NCI-H226 (cell line): Measurements from ENCODE around the gene MIF4GD.
"Not testable (repeated sequence)": the region's sequence is repeated elsewhere in the genome, so short reads cannot be mapped to it uniquely, and the experiment has no call there.

Experiments
- DNase-seq: peaks from one replicate; pipeline ENCODE4 v3.0.0-alpha.2; 2015

MIF4GD gene

DNA sequence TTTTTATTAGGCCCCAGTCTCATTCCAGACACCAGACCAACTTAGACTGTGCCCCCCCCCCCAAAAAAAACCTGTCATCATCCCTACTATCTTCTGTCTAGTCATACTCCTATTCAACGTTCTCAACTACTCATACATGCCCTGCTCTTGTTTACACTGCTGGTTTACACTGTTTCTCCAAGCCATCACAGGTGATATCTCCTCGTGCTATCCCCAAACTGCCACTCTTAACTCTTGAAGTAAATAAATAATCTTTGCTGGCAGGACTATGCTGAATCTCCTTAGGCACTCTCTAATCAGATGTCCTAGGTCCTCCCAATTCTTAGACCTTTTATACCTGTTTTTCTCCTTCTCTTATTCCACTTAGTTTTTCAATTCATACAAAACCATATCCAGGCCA, 13.8 kb downstream of the MIF4GD start:
- not testable (repeated sequence) for DNase-seq

DNA sequence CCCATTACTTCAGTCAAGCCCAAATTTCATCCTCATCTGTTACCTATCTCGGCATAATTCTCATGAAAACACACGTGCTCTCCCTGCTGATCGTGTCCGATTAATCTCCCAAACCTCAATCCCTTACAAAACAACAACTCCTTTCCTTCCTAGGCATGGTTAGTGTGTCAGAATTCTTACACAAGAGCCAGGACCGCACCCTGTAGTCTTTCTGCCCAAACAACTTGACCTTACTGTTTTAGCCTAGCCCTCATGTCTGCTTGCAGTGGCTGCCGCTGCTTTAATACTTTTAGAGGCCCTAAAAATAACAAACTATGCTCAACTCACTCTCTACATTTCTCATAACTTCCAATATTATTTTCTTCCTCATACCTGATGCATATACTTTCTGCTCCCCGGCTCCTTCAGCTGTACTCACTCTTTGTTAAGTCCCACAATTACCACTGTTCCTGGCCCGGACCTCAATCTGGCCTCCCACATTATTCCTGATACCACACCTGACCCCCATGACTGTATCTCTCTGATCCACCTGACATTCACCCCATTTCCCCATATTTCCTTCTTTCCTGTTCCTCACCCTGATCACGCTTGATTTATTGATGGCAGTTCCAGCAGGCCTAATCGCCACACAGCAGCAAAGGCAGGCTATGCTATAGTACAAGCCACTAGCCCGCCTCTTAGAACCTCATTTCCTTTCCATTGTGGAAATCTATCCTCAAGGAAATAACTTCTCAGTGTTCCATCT, 14.9 kb downstream of the MIF4GD start:
- not testable (repeated sequence) for DNase-seq

DNA sequence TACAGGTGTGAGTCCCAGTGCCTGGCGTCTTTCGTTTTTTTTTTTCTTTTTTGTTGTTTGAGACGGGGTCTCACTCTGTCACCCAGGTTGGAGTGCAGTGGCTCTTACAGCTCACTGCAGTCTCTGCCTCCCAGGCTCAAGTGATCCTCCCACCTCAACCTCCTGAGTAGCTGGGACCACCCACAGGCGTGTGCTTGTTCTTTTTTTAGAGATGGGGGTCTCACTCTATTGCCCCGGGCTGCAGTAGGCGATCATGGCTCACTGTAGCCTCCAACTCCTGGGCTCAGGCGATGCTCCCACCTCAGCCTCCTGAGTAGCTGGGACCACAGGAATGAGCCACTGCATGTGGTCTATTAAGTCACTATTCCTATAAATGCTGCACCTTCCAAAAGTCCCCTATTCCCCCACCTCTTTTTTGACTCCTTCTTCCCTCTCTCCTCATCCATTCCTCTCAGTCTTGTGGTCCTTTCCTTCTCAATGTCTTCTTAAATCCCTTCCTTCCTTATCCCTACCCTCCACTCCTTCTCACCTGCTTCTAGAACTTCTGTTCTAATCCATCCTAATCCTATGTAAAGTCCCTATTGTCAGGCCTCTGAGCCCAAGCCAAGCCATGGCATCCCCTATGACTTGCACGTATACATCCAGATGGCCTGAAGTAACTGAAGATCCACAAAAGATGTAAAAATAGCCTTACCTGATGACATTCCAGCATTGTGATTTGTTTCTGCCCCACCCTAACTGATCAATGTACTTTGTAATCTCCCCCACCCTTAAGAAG, 18.8 kb downstream of the MIF4GD start:
- no peak for DNase-seq

DNA sequence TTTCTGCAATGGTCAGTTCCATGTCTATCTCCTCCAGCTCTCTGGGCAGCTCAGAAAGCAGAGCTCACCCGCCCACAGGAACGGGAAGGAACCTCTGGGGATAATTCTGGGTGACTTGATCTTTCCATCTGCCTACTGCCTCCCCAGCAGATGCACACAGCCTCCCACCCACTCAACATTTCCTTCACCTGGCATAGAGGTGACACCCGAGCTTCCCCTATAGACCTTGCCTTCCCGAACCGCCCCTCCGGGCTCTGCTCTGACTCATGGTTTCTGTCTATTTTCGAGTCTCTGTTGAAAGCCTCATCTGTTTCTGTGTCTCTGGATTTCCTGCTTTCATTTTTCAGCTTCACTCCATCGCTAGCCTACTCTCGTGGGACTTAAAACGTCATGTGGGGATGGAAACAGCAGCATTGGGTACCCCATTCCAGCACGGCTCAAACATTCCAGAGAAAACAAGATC, 21.0 kb downstream of the MIF4GD start:
- DNase-seq, result peak; percentile 77

DNA sequence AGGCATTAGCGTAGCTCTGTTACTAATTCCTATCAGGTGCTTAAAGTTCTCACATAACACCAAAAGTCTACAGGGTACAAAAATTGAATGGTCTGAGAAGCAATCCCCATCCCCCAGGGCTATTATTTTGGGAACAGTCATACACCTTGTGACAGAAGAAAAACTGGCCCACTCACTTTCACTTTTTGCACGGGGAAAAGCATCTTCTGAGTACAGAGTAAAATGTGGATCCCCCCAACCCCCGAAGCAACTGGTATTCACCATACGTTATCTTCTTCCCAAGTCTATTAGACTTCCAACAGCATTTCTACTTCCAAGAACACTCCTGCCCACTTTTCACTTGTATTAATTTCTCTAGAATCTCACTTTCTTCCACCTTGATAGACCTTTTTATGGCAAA, 21.5 kb downstream of the MIF4GD start:
- no peak for DNase-seq

DNA sequence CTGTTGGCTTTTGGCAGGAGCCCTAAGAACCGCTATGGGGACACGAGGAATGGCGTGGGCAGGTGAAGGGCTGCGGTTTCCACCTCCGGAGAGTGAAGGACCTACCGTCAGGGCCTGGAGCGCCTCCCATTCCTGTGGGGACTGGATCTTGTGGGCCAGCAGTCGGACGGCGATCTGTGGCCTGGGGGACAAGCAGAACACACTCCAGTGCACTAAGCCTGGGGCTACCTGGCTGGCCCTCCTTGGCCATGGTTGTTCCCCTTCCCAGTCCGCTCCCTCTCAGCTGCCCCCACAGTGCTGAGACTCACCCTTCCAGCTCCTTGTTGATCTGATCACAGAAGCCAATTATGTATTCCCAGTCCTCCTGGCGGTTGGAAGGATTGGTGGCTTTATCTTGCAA, 24.6 kb downstream of the MIF4GD start:
- DNase-seq, result no peak

DNA sequence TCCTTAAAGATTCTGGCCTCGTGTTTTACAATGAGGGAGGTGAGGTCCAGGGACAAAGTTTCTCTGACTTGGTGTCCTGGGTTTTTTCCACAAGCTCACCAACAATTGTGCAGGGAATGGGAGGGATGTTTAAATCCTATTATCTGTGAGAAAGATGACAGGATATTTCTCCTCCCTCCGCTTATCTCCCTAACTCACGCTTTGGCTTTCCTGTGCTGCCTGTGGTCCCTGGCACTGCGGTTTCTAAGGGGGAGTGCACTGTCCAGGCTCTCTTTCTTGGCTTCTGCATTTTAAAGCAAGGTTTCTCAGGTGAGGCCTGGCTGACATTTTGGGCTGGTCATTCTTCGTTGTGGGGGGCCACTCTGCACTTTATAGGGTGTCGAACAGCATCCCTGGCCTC, 26.0 kb downstream of the MIF4GD start:
- DNase-seq, result peak; percentile 90

DNA sequence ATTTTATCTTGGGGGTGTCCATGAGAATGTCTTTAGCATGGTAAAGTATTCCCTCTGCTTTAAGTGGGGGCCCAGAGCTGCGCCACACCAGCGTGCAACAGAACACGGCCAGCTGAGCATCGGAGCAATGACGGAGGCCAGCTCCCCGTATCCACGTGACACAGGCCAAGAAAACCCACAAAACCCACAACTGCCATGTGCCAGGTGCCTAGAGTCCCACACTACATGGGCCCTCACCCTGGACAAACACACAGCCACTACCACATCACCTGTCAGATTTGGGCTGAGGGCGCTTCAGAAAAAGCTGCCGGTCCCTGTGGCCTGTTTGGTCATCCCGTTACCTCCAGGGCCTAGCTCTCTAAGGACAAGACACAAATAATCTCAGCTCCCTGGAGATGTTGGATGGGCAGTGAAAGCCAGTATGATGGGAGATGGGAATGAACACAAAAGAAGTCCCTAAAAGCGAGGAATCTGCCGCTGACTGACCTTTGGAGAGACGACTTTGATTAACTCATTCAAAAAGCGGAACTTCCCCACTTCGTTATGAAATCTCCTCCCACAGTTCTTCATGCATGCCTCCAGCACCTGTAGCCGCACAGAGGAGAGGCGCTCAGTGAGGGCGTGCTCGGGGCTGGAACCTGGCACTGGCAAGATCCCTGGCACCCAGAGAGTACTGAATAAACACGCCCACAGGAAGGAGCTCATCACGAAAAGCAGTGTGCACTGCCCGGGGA, 26.7 kb downstream of the MIF4GD start:
- peak; percentile 89 for DNase-seq

DNA sequence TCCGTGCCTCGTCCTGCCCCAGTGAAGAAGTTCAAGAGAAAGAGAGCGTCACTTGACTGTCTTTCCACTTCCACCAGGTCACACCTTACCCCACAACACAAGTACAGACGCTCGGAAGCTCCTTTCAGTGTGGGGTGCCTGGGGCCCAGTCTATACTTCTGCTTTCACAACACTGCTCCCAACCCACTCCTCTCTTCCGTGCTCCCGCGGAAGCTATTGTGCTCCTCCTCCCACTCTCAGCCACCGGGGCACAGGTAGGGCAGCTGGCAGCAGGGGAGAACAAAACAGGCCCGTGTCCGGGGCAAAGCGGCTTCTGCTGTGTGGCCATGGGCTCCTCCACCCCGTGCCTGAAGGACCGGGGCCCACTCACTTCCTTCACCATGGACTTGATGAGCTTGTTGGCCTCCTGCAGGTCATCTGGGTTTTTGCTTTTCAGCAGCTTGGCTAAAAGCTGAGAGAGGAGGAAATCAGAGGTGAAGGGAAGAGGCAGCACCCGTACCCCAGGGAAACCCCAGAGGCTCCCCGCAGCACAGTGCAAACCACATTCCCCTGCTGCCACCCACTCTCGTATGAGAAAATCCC, 28.5 kb downstream of the MIF4GD start:
- DNase-seq, result no peak

DNA sequence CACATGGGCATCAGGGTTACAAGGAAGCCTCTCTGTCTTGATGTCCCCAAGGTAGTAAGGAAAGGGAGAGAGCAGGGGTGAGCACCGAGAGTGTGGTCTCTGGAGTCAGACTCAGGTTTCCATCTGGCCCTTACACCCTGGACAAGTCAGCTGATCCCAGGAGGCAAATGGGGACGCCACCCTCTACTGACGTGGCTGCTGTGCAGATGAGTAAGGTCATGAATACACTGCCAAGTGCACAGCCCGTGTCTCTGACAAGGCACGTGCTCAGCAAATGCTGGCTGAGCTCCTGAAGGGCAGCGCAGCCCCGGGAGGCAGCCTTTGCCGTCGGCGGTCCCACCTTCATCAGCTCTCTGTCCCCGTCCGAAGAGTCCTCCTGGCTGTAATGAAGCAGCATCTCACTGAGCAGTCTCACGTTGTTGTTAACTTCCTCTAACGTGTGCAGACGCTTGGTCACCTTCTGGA, 29.0 kb downstream of the MIF4GD start:
- no peak for DNase-seq

DNA sequence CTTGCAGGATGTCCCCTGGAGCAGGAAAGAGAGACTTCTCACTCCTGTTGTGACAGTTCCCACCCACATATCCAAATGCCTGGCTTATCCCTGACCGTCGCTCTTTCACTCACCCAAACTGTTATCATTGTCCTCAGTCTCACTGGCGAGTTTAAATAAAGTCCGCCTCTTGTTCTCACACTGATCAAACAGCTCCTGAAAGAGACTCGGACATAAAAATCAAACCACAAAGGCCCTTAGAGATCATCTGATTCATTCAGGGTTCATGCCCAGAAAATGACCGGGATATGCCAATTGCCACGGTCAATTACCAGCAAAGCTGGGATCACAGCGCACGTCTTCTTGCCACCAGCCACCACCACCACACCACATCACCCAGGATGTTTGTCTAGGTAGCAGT, 29.5 kb downstream of the MIF4GD start:
- no peak for DNase-seq

DNA sequence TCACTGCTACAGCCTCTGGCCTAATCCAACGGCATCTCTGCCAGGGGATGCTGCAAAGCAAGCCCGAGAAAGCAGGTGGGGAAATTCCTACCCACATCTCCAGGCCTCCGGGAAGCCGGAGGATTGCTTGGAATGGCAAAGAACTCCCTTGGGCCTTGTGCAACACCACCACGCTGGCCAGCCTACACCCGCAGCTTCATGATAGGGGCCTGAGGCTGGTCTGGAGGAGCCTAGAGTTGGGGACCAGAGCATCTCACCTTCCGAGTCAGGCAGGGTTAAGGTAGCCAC, 29.9 kb downstream of the MIF4GD start:
- peak; percentile 72 for DNase-seq

DNA sequence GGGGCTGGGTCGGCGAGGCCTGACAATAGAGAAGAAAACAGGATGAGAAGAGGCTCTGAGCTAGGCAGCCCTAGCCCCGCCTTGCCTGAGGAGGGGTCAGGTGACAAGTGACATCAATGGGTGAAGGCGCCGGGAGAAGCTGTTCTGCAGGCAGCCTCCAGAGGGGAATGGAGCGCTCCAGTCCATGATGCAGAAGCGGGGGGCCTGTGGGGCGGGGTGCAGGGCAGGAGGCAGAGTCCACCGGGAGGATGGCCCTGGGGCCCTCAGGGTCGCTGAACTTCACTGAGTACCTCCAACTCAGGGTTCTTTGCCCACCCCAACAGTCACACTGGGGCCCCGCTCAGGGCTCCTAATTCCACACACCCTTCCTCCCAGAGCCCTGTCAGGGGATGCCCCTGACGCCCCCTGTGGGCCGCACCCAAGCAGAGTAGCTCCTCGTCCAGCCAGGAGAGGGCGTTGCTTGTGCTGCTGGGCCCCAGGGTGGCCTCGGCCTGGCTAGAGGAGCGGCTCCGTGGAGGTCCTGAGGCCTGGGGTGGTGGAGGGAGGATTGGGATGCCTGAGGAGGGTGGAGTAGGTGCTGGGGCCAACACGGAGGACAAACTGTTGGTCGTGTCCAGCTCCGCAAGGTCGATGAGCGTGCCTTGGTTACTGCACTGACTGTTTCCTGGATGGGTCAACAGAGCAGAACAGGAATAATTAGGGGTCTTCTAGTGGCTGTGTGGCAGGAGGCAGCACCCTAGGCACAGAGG, 30.5 kb downstream of the MIF4GD start:
- peak; percentile 65 for DNase-seq

DNA sequence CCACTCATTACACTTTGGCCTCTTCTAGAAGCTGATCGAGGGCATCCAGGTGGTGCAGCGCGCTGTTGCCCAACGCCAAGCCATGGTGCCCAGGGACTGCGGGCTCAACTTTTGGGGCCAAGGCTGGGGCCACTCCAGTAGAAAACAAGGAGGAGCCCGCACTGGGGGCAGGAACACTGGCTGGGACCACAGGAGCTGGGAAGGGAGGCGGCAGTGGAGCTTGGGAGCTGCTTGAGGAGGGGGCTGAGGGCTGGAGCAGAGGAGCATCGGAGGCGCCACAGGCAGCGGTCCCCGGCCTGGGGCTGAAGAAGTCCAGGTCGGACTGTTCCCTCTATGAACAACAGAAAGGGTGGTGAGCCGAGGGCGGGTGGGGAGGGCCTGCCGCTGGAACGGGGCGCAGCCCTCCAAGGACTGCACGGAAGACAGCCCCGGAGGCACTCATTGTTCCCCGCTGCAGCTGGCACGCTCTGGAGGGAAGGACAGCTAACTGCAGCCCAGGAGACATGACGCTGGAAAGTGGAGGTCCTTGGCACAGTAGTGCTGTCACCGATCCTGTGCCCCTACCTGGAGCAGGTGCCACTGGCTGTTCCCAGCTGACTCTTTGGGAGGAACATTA, 31.1 kb downstream of the MIF4GD start:
- no peak for DNase-seq

DNA sequence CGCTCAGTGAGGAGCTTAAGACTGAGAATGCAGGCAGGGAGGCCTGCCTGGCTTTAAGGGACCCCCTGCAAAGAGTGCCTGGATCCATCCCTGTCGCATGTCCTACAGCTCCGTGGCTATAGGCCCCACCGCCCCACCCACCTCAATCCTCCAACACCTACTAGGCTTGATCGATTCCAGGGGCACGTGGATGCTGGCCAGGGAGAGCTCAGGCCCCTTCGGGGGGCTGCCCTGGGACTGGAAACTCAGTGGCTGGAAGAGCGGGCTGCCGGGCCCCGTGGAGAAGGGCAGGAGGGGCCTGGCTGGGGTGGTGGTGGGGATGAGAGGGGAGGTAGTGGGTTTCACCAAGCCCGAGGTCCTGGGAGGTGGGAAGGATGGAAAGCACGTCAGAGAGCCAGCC, 31.8 kb downstream of the MIF4GD start:
- no peak for DNase-seq

DNA sequence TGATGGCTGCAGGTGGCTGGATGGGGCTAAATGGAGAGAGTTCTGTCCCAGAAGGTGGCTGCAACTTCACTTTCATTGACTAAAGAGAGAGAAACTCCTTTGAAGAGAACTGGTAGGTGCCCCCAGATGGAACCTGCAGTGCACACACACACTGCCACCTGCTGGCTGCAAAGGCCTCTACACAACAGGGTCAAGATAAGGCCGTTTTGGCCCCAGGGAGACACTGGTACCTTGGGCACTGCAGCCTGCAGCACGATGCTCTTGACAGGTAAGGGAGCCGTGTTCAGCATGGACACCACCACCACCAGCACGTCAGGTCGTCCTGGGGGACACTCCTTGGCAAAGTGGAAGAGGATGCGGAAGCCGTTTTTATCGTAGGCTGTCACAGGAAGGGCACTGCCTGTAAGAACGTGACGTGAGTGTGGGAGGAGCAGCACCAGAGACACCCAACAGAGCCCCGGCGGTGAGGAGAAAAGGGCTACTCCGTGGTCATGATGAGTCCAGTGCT, 32.3 kb downstream of the MIF4GD start:
- peak; percentile 36 for DNase-seq

DNA sequence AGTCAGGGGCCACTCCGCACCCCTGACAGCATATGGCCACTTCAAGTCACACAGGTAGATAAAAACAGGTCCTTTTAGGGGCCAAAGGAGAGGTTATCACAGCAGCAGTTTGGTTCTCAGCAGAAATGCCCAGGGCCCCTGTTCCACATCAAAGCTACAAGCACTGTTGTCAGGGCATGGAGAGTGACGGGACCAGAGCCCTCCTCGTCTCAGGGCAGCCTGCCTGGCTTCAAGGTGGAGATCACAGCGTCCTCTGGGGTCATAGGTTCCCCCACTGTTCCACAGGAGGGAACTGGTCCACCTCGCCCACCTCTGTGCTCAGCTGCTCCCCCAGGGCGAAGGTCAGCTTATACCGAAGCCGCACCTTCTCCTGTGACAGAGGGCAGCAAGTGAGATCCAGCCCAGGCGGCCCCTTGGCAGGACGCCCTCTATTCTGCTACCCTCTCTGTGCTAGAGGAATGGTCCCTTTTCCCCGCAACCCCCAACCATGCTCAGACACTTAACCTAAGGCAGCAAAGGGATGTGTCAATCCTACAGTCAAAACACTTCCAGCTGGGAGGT, 32.9 kb downstream of the MIF4GD start:
- DNase-seq, result no peak

DNA sequence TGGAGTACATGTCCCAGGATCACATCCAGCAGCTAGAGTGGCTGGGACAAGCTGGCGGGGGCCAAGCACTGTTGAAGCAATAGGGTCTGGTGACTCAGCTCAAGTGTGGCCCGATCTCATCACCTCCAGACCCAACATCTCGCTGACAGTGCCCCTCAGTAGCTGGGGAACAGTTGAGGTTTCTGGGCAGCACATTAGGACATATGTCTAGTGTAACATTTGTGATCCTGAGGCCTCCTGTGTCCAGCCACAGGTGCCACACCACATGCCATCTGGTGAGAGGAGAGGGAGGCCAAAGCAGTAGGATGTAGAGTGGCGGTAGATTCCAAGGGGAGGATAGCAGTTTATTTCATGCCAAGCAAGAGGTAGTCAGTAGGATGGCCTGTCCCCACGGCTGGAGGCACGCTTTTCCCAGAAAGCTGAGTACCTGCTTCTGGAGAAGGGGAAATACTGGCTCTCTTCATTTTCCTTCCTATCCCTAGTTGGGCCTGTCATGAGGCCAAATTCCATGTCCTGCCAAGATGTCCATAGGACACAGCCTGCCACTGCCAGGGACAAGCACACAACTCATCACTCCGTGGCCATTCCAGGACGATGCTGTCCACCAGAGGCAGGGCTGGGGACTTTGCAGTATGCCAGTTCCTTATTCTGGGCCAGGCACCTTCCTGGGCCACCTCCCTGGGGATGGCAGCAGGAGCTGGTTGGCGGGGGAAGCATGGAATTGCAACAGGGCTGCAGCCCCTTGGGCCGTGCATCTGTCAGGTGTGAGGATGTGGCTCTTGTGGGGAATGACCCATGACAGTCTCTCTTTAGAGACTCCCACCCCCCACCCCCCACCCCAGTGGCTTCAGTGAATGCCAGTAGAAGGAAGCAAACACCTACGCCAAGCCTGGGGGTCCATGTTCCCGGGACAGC, 33.7 kb downstream of the MIF4GD start:
- DNase-seq, result no peak

DNA sequence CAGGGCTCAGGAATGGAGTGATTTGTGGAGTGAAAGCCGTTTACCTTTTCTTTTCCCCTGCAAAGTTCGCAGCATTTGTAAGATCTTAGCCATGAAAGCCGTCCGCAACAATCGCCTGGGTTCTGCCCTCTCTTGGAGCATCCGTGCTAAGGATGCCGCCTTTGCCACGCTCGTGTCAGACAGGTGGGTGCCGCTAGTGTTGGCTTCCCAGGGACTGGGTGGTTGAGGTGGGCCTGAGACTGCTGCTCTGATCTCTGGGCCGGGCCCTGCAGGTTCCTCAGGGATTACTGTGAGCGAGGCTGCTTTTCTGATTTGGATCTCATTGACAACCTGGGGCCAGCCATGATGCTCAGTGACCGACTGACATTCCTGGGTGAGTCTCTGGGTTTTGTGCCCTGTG, 38.2 kb downstream of the MIF4GD start:
- no peak for DNase-seq

DNA sequence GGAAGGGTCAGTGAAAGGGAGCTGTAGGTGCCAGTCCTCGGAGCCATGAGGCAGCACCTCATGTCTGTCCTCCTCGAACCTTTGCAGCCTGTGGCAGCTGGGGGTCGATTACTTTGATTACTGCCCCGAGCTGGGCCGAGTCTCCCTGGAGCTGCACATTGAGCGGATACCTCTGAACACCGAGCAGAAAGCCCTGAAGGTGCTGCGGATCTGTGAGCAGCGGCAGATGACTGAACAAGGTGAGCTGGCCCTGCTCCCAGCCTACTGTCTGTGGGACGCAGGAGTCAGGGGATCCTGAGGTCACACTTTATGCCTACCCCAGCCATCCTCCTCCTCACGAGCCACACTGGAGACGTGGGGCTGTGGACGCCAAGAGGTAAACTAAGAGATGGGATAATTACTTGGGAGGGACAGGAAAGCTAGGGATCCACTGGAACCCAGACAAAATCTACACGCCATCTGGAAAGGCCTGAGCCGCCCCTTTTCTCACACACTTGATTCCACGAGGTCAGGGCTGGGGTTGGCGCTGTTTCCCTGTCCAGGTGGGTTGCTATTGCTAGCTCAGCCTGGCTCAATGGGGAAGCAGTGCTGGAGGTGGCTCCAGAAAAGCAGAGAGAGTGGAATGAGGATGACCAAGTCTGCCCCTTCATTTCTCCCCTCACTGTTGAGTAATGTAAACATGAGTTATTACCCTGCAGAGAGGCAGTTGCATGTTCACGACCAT, 39.1 kb downstream of the MIF4GD start:
- no peak for DNase-seq
